Neural progenitor cell (in vitro differentiated cells): ENCODE data around the gene CTXND1.

Source experiments
- CTCF ChIP-seq: fragments of 200-600 bp; sonication (generic); IDR thresholded peaks from 2 replicates; pipeline ENCODE4 v1.5.1; 2017; ENCODE audit warnings: antibody characterized with exemption, mild to moderate bottlenecking
- EZH2 ChIP-seq: fragments of 200-600 bp; sonication (generic); IDR thresholded peaks from 2 replicates; pipeline ENCODE4 v1.6.1; 2017; ENCODE audit warnings: antibody characterized with exemption, mild to moderate bottlenecking, moderate library complexity

DNA sequence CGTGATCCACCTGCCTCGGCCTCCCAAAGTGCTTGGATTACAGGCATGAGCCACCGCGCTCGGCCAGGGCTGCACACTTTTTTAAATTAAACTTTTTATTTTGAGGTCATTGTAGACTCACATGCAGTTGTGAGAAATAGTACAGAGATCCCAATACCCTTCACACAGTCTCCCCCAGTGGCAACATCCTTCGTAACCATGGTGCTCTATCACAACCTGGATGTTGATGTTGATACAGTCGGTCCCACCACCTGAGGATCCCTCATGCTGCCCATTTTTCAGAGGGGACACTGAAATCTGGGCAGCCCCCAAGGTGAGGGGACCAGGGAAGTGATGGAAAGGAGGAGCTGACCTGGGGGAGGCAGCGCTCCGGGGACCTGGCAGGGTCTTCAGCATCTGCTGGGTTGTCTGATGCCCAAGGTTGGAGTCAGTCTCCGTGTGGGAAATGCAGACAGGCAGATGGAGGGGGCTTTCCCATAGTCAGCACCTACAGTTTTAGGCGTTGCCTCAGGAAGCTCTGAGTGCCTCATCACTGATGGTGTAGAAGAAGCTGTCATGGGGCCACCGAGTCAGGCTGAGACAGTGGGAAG, 82.2 kb downstream of the CTXND1 start:
- TF ChIP-seq CTCF (no peak), EZH2 (no peak)
